Activated T-helper 2 cell treated with anti-CD3 and anti-CD28 coated beads, Interferon-gamma antibody, Interleukin-2, Interleukin-4, amounts not matched to agents 10 μg/mL and 5 μg/mL and 100 μg/mL, durations not matched to agents 14 hours and 24 hours and 36 hours (primary cell): Measurements from ENCODE around the gene TAF10. TPM values are rescaled to one million over a fixed set of nuclear protein-coding genes. Genes with fewer than 3 reads are reported as not detected.

Experiments
- DNase-seq: peaks from one replicate; pipeline ENCODE4 v3.0.0; 2021; ENCODE audit warnings: low spot score
- H3K27ac Mint-ChIP-seq: one replicate; pipeline ENCODE4 v1.8.0; 2021; ENCODE audit warnings: mixed read lengths
- H3K27me3 Mint-ChIP-seq: one replicate; pipeline ENCODE4 v1.8.0; 2021; ENCODE audit warnings: low read depth, mixed read lengths
- H3K36me3 Mint-ChIP-seq: one replicate; pipeline ENCODE4 v1.8.0; 2021; ENCODE audit warnings: low read depth, mixed read lengths
- H3K4me1 Mint-ChIP-seq: one replicate; pipeline ENCODE4 v1.8.0; 2021; ENCODE audit warnings: low read depth, mixed read lengths
- H3K4me3 Mint-ChIP-seq: one replicate; pipeline ENCODE4 v1.8.0; 2021; ENCODE audit warnings: low read depth, mild to moderate bottlenecking, moderate library complexity, mixed read lengths
- H3K9me3 Mint-ChIP-seq: one replicate; pipeline ENCODE4 v1.8.0; 2021; ENCODE audit warnings: mixed read lengths
- intact Hi-C: fragments of 100-400 bp; cut with micrococcal nuclease; formaldehyde crosslinking; loops from one replicate; pipeline ENCODE4 v1.15.1; 2023
- total RNA-seq: library from RNA; stranded (reverse); gene quantifications from 2 replicates; pipeline ENCODE4 v1.2.3, GENCODE V29; 2022

Gene TAF10
- total RNA-seq, 1 donor from 2014 or later, result 134 TPM

GRCh38 chr11:6635082-6635932, 23.3 kb upstream of the TAF10 start:
- no peaks in the 10 kb centered on the region for H3K9me3 Mint-ChIP-seq
- H3K4me1 Mint-ChIP-seq, result peaks cover 7% of the 10 kb centered on the region
- intact Hi-C loops, result no loop called here
- no peaks in the 10 kb centered on the region for H3K27me3 Mint-ChIP-seq
- no peaks in the 10 kb centered on the region for H3K36me3 Mint-ChIP-seq
- no peak overlapping the region for H3K4me3 Mint-ChIP-seq
- no peak overlapping the region for H3K27ac Mint-ChIP-seq
- DNase-seq, result no peak

- no peaks in the 10 kb centered on the region for H3K36me3 Mint-ChIP-seq
- H3K27me3 Mint-ChIP-seq, result no peaks in the 10 kb centered on the region
- H3K9me3 Mint-ChIP-seq, result no peaks in the 10 kb centered on the region
- no peak for DNase-seq
- H3K4me3 Mint-ChIP-seq, result no peak overlapping the region
- intact Hi-C loops, result no loop called here
- H3K4me1 Mint-ChIP-seq, result peaks cover 5% of the 10 kb centered on the region
- H3K27ac Mint-ChIP-seq, result no peak overlapping the region
Measured at GRCh38 chr11:6634534-6634933, 22.5 kb upstream of the TAF10 start.

- no peak for DNase-seq
- intact Hi-C loops, result no loop called here
- Mint-ChIP-seq H3K36me3 (no peaks in the 10 kb centered on the region), H3K9me3 (no peaks in the 10 kb centered on the region), H3K4me3 (no peak overlapping the region), H3K4me1 (no peaks in the 10 kb centered on the region), H3K27me3 (no peaks in the 10 kb centered on the region), H3K27ac (no peak overlapping the region)
Measured at GRCh38 chr11:6633422-6634408, 21.7 kb upstream of the TAF10 start.

- H3K9me3 Mint-ChIP-seq, result no peaks in the 10 kb centered on the region
- H3K27me3 Mint-ChIP-seq, result no peaks in the 10 kb centered on the region
- intact Hi-C loops, result no loop called here
- no peaks in the 10 kb centered on the region for H3K36me3 Mint-ChIP-seq
- H3K27ac Mint-ChIP-seq, result no peak overlapping the region
- DNase-seq, result no peak
- no peak overlapping the region for H3K4me3 Mint-ChIP-seq
- H3K4me1 Mint-ChIP-seq, result peaks cover 9% of the 10 kb centered on the region
Measured at GRCh38 chr11:6632116-6633073, 20.4 kb upstream of the TAF10 start.

GRCh38 chr11:6631361-6631890, 19.4 kb upstream of the TAF10 start:
- H3K36me3 Mint-ChIP-seq, result no peaks in the 10 kb centered on the region
- no peaks in the 10 kb centered on the region for H3K27me3 Mint-ChIP-seq
- intact Hi-C loops, result no loop called here
- H3K4me1 Mint-ChIP-seq, result peaks cover 13% of the 10 kb centered on the region
- H3K9me3 Mint-ChIP-seq, result no peaks in the 10 kb centered on the region
- H3K27ac Mint-ChIP-seq, result no peak overlapping the region
- H3K4me3 Mint-ChIP-seq, result no peak overlapping the region
- DNase-seq, result no peak

GRCh38 chr11:6630632-6631291, 18.7 kb upstream of the TAF10 start:
- H3K27ac Mint-ChIP-seq, result no peak overlapping the region
- H3K36me3 Mint-ChIP-seq, result no peaks in the 10 kb centered on the region
- no peaks in the 10 kb centered on the region for H3K9me3 Mint-ChIP-seq
- intact Hi-C loops, result no loop called here
- H3K4me3 Mint-ChIP-seq, result no peak overlapping the region
- H3K27me3 Mint-ChIP-seq, result no peaks in the 10 kb centered on the region
- H3K4me1 Mint-ChIP-seq, result peaks cover 13% of the 10 kb centered on the region
- DNase-seq, result no peak

GRCh38 chr11:6629892-6630631, 18.0 kb upstream of the TAF10 start:
- no peaks in the 10 kb centered on the region for H3K36me3 Mint-ChIP-seq
- peaks cover 13% of the 10 kb centered on the region for H3K4me1 Mint-ChIP-seq
- intact Hi-C loops, result no loop called here
- H3K27me3 Mint-ChIP-seq, result no peaks in the 10 kb centered on the region
- H3K27ac Mint-ChIP-seq, result no peak overlapping the region
- H3K4me3 Mint-ChIP-seq, result no peak overlapping the region
- no peak for DNase-seq
- H3K9me3 Mint-ChIP-seq, result no peaks in the 10 kb centered on the region

GRCh38 chr11:6629573-6629891, 17.5 kb upstream of the TAF10 start:
- DNase-seq, result no peak
- no peak overlapping the region for H3K27ac Mint-ChIP-seq
- H3K9me3 Mint-ChIP-seq, result no peaks in the 10 kb centered on the region
- H3K4me1 Mint-ChIP-seq, result peaks cover 13% of the 10 kb centered on the region
- no peaks in the 10 kb centered on the region for H3K36me3 Mint-ChIP-seq
- no peaks in the 10 kb centered on the region for H3K27me3 Mint-ChIP-seq
- intact Hi-C loops, result no loop called here
- H3K4me3 Mint-ChIP-seq, result no peak overlapping the region

GRCh38 chr11:6628526-6628925, 16.5 kb upstream of the TAF10 start:
- H3K27ac Mint-ChIP-seq, result no peak overlapping the region
- no peak overlapping the region for H3K4me3 Mint-ChIP-seq

GRCh38 chr11:6627762-6628241, 15.8 kb upstream of the TAF10 start:
- intact Hi-C loops, result no loop called here
- no peaks in the 10 kb centered on the region for H3K36me3 Mint-ChIP-seq
- no peak overlapping the region for H3K27ac Mint-ChIP-seq
- peaks cover 13% of the 10 kb centered on the region for H3K4me1 Mint-ChIP-seq
- H3K4me3 Mint-ChIP-seq, result peak overlapping the region; percentile 54
- H3K9me3 Mint-ChIP-seq, result no peaks in the 10 kb centered on the region
- H3K27me3 Mint-ChIP-seq, result no peaks in the 10 kb centered on the region
- no peak for DNase-seq

More at GRCh38 chr11:6628526-6628925, 16.5 kb upstream of the TAF10 start:
- Mint-ChIP-seq H3K36me3 (no peaks in the 10 kb centered on the region), H3K9me3 (no peaks in the 10 kb centered on the region), H3K4me1 (peaks cover 13% of the 10 kb centered on the region), H3K27me3 (no peaks in the 10 kb centered on the region)
- DNase-seq, result no peak
- intact Hi-C loops, result no loop called here
